Thoracic aorta (tissue), 2 donors: ENCODE results near the gene CTF1. TPM values are rescaled to one million over a fixed set of nuclear protein-coding genes. Genes with fewer than 3 reads are reported as not detected.

Source experiments
- ATAC-seq: fragments of 150-250 bp; one replicate; pipeline ENCODE4 v1.8.0; 2017; ENCODE audit warnings: low read depth; ENCODE audit not compliant: insufficient number of reproducible peaks, low FRiP score
- DNase-seq: peaks from one replicate; pipeline ENCODE4 v3.0.0-alpha.2; 2020; ENCODE audit warnings: low spot score
- H3K27ac ChIP-seq, 2 donors: fragments of 200-600 bp; sonication (generic); 1 replicate in 1 of 2; 2 replicates in 1 of 2; pipeline ENCODE4 v1.5.1; 2016; ENCODE audit warnings: mild to moderate bottlenecking in 2 of 2, moderate library complexity in 2 of 2
- H3K27me3 ChIP-seq: fragments of 200-600 bp; sonication (generic); replicated peaks from 2 replicates; pipeline ENCODE4 v1.6.0; 2016; ENCODE audit warnings: mild to moderate bottlenecking; ENCODE audit not compliant: insufficient read depth
- H3K36me3 ChIP-seq: fragments of 200-600 bp; sonication (generic); one replicate; pipeline ENCODE4 v1.5.1; 2016
- H3K4me1 ChIP-seq, 2 donors: fragments of 200-600 bp; sonication (generic); 1 replicate in 1 of 2; 2 replicates in 1 of 2; pipeline versions ENCODE4 v1.5.1 to v1.6.0; 2016; ENCODE audit warnings: low read depth in 2 of 2, mild to moderate bottlenecking in 1 of 2; ENCODE audit not compliant: control insufficient read depth in 1 of 2
- H3K4me3 ChIP-seq: fragments of 200-600 bp; sonication (generic); 2 replicates; pipeline ENCODE4 v1.5.1; 2016; ENCODE audit warnings: mild to moderate bottlenecking
- H3K9me3 ChIP-seq: fragments of 200-600 bp; sonication (generic); 2 replicates; pipeline ENCODE4 v1.5.1; 2016
- CTCF ChIP-seq: fragments of 200-600 bp; sonication (generic); IDR thresholded peaks from one replicate; pipeline ENCODE4 v1.5.1; 2019; ENCODE audit warnings: antibody characterized with exemption
- total RNA-seq, 2 donors: library from RNA; depleted of rRNA; stranded (reverse); fragments of >200 nt; gene quantifications; one replicate each; pipeline versions ENCODE4 v1.1.0 to v1.2.3, GENCODE V29; 2016

Gene CTF1, protein sequence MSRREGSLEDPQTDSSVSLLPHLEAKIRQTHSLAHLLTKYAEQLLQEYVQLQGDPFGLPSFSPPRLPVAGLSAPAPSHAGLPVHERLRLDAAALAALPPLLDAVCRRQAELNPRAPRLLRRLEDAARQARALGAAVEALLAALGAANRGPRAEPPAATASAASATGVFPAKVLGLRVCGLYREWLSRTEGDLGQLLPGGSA
- 1 to 10 TPM; 3.8 TPM for total RNA-seq

GRCh38 chr16:30896261-30896888 lies at the start of gene CTF1:
CTF1 (plus strand) TSS chr16:30896614; CDS start chr16:30896644, 30 bp downstream.
- H3K27ac ChIP-seq = peak within 1 kb of the TSS; percentile 96 to 100
- peaks cover 14 to 45% of the 10 kb centered on the region in 2 donors for H3K4me1 ChIP-seq
- DNase-seq = no peak
- TF ChIP-seq CTCF = no peak
- ATAC-seq = peak; percentile 59
- H3K9me3 ChIP-seq = no peaks in the 10 kb centered on the region
- peaks cover 3% of the 10 kb centered on the region for H3K36me3 ChIP-seq
- no peaks in the 10 kb centered on the region for H3K27me3 ChIP-seq
- H3K4me3 ChIP-seq = peak within 1 kb of the TSS; percentile 73

DNA sequence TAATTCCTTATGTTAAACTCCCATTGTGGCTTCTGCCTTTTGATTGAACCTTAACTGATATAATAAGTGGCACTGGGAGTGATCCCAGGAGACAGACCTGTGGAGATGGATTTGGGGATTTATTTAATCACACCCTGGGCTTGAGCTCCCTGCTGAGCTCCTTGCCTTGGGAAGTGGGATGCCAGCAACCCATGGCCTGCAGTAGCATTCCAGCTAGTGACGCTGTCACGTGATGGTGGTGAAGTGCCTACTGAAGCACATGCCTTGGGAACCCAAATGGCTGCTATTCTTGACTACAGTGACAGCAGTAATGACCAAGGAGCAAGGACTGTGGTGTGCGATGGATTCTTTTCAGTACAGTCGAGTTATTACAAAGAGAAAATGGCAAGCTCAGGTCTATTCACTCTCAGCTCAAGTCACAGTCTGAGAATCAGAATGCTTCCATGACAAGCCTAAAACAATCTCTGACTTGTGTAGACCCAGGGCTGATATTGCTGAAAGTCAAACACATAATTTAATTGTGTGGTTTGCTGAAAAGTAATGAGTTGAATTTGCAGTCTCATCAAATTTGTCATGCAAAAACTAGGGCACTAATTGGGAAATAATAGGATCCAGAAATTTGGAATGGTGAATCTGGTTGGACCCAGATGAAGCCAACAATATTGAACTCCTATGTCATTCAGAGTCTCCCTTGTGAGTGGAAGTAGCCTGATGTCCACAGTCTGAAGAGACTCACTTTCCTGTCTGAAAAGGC lies 49.6 kb upstream of the CTF1 start:
- Histone ChIP-seq H3K27me3 (no peaks in the 10 kb centered on the region), H3K4me1 (peaks cover 0 to 9% of the 10 kb centered on the region in 2 donors), H3K4me3 (no peak overlapping the region), H3K9me3 (no peaks in the 10 kb centered on the region), H3K27ac (no peak overlapping the region), H3K36me3 (no peaks in the 10 kb centered on the region)
- ATAC-seq = no peak
- DNase-seq = no peak
- TF ChIP-seq CTCF = no peak

- DNase-seq (no peak), ATAC-seq (no peak)
- peaks cover under 1% of the 10 kb centered on the region for H3K36me3 ChIP-seq
- no peaks in the 10 kb centered on the region for H3K9me3 ChIP-seq
- no peaks in the 10 kb centered on the region for H3K27me3 ChIP-seq
- H3K4me3 ChIP-seq = no peak overlapping the region
- no peak for TF ChIP-seq CTCF
- peaks cover 0 to 6% of the 10 kb centered on the region in 2 donors for H3K4me1 ChIP-seq
- no peak overlapping the region for H3K27ac ChIP-seq
These were observed 46.2 kb upstream of the CTF1 start for GRCh38 chr16:30850246-30850645.

DNA sequence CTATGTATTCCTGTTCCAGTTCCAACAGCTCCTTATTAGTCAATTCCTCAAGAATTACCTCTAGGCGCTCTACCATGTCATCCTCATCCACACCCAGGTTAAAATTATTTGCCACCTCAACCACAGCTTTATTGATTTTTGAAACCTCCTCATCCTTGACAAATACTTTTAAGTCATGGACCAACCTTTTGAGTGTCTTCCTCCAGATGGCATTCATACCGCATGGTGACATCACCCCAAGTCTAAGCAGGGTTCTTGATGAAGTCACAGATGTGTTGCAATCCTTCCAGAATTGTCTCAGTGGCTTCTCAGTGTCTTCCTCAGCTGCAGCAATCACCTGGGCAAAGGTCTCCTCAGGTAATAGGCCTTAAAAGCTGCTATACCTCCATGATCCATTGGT lies 42.7 kb upstream of the CTF1 start:
- no peaks in the 10 kb centered on the region for H3K4me1 ChIP-seq
- DNase-seq (no peak), ATAC-seq (no peak)
- H3K9me3 ChIP-seq = no peaks in the 10 kb centered on the region
- H3K4me3 ChIP-seq = no peak overlapping the region
- TF ChIP-seq CTCF = no peak
- no peaks in the 10 kb centered on the region for H3K27me3 ChIP-seq
- peaks cover 4% of the 10 kb centered on the region for H3K36me3 ChIP-seq
- H3K27ac ChIP-seq = no peak overlapping the region

- Histone ChIP-seq H3K27me3 (no peaks in the 10 kb centered on the region), H3K9me3 (no peaks in the 10 kb centered on the region), H3K4me3 (no peak overlapping the region), H3K36me3 (peaks cover 4% of the 10 kb centered on the region), H3K27ac (no peak overlapping the region), H3K4me1 (no peaks in the 10 kb centered on the region)
- DNase-seq (no peak), ATAC-seq (no peak)
- no peak for TF ChIP-seq CTCF
These were observed 38.3 kb upstream of the CTF1 start for GRCh38 chr16:30858111-30858495.
